Activated CD4-positive, alpha-beta memory T cell treated with anti-CD3 and anti-CD28 coated beads, Interleukin-2, amount 10 ng/mL, durations not matched to agents 7 days and 5 days (primary cell): ENCODE data around the gene PRPF18. TPM values are rescaled to one million over a fixed set of nuclear protein-coding genes. Genes with fewer than 3 reads are reported as not detected.

ENCODE experiments used
- CTCF ChIA-PET: fragments of 350-600 bp; sonication (Branson Sonifier 250); formaldehyde crosslinking; loops from one replicate; lab custom pipeline; 2021; ENCODE audit warnings: antibody characterized with exemption, inconsistent platforms; lab: Charles Lee
- POLR2A ChIA-PET: fragments of 350-600 bp; sonication (Branson Sonifier 250); formaldehyde crosslinking; loops from one replicate; lab custom pipeline; 2021; ENCODE audit warnings: antibody characterized with exemption; lab: Charles Lee
- DNase-seq: peaks from one replicate; pipeline ENCODE4 v3.0.0-alpha.2; 2020
- H3K27ac Mint-ChIP-seq: one replicate; pipeline ENCODE4 v1.8.0; 2021; ENCODE audit warnings: mild to moderate bottlenecking, mixed read lengths
- H3K27me3 Mint-ChIP-seq: one replicate; pipeline ENCODE4 v1.8.0; 2021; ENCODE audit warnings: mixed read lengths
- H3K36me3 Mint-ChIP-seq: one replicate; pipeline ENCODE4 v1.8.0; 2021; ENCODE audit warnings: low read depth, mixed read lengths
- H3K4me1 Mint-ChIP-seq: one replicate; pipeline ENCODE4 v1.8.0; 2021; ENCODE audit warnings: mixed read lengths
- H3K4me3 Mint-ChIP-seq: one replicate; pipeline ENCODE4 v1.8.0; 2021; ENCODE audit warnings: mild to moderate bottlenecking, mixed read lengths
- H3K9me3 Mint-ChIP-seq: one replicate; pipeline ENCODE4 v1.8.0; 2021; ENCODE audit warnings: mixed read lengths
- total RNA-seq, 2 experiments: library from RNA; stranded (reverse); gene quantifications; one replicate each; pipeline ENCODE4 v1.2.3, GENCODE V29; 2021

The PRPF18 gene
- total RNA-seq, 2 experiments from 2014 or later = 22.5 to 26.0 TPM

DNA sequence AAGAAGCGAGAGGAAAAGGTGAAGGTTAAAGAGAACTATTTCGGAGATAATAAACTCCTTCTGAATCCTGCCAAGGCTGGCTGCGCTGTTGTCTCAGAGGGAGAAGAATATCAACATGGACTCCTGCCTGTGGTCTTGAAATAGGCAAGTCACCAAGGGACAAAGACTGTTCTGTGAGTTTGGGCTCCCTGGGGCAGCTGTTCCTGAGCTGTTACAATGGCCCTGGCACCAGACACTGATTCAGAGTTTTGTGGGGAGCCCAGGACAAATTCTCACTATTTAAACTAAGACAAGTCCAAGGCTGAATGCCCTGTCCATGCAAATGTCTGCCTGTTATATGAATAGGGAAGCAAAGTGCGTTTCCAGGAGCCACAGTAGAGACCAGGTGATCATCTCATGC lies 81.4 kb downstream of the PRPF18 start:
- Mint-ChIP-seq H3K36me3 (no peaks in the 10 kb centered on the region), H3K4me1 (no peaks in the 10 kb centered on the region), H3K9me3 (no peaks in the 10 kb centered on the region), H3K4me3 (no peak overlapping the region), H3K27me3 (no peaks in the 10 kb centered on the region), H3K27ac (no peak overlapping the region)
- POLR2A ChIA-PET = no interaction called here
- no peak for DNase-seq
- CTCF ChIA-PET = interaction anchor here (0.8 kb wide), 1 partner anchor 8 kb away, joined by 4 read pairs; no protein-coding TSS in a partner anchor

DNA sequence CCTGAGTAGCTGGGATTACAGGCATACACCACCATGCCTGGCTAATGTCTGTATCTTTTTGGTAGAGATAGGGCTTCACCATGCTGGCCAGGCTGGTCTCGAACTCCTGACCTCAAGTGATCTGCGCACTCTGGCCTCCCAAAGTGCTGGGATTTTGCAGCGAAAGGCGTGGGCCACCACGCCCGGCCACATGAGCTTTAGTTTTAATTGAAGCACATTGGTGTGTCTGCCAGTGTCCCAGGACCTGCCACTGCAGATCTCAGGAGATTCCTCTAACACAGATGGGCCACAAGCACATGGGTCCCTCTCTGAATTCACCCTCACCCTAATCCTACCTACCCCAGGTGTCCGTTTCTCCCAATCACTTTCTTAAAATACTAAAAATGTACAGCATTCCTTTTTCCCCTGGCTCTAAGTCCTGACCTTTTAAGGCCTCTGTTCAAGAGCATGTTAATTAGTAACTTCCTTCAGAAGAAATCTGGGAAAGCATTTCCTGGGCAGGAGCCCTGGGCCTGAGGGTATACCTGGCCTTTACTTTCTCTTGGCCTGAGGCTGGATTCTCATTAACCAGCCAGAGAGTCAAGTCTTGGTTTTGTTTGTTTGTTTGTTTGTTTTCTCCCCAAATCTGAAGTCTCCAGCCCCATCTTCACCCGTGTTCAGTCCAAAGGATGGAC lies 82.6 kb downstream of the PRPF18 start:
- POLR2A ChIA-PET = no interaction called here
- no peaks in the 10 kb centered on the region for H3K36me3 Mint-ChIP-seq
- no peak for DNase-seq
- H3K27me3 Mint-ChIP-seq = no peaks in the 10 kb centered on the region
- CTCF ChIA-PET = interaction anchor here (0.8 kb wide), 1 partner anchor 10 kb away, joined by 4 read pairs; no protein-coding TSS in a partner anchor
- no peaks in the 10 kb centered on the region for H3K4me1 Mint-ChIP-seq
- H3K4me3 Mint-ChIP-seq = no peak overlapping the region
- no peaks in the 10 kb centered on the region for H3K9me3 Mint-ChIP-seq
- no peak overlapping the region for H3K27ac Mint-ChIP-seq

DNA sequence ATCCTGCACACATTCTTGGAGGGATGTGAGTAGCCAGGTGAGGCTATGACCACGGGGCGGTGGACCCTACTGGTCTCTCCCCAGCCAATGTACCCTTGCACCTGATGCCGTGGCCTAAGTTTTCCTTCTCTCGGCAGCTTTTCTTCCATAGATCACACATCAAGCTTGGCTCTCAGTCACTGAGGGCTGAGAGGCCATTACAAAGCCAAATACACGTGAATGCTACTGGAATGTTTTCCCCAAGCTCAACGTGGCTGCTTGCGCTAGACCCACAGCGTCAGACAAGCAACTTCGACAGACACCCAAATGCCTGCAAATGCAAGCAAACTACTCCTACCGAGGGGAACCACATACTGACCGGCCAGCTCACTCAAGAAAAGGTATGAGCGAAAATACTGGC lies 83.1 kb downstream of the PRPF18 start:
- H3K4me3 Mint-ChIP-seq = no peak overlapping the region
- H3K27ac Mint-ChIP-seq = no peak overlapping the region
- no peaks in the 10 kb centered on the region for H3K9me3 Mint-ChIP-seq
- DNase-seq = no peak
- H3K27me3 Mint-ChIP-seq = no peaks in the 10 kb centered on the region
- ChIA-PET CTCF (no interaction called here), POLR2A (no interaction called here)
- no peaks in the 10 kb centered on the region for H3K36me3 Mint-ChIP-seq
- no peaks in the 10 kb centered on the region for H3K4me1 Mint-ChIP-seq

DNA sequence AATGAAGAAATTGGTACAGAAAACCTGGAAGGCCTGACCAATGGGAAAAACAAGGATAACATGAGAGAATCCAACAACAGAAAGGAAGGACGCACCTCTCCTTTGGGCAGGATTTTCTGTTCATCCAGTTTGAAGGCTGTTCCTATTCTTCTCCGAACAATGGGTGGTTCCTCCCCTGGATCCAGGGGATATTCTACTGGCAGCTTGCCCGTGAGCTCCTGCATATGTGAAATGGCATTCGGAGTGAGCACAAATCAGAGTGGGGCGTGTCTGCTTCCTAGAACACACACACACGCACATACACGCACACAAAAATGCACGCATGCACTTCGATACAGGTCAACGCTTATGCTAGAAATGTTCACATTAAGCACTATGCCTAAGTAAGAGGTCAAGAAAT lies 83.5 kb downstream of the PRPF18 start:
- CTCF ChIA-PET = no interaction called here
- no peak overlapping the region for H3K27ac Mint-ChIP-seq
- DNase-seq = no peak
- no peaks in the 10 kb centered on the region for H3K27me3 Mint-ChIP-seq
- POLR2A ChIA-PET = no interaction called here
- H3K9me3 Mint-ChIP-seq = no peaks in the 10 kb centered on the region
- no peaks in the 10 kb centered on the region for H3K36me3 Mint-ChIP-seq
- H3K4me1 Mint-ChIP-seq = no peaks in the 10 kb centered on the region
- H3K4me3 Mint-ChIP-seq = no peak overlapping the region

DNA sequence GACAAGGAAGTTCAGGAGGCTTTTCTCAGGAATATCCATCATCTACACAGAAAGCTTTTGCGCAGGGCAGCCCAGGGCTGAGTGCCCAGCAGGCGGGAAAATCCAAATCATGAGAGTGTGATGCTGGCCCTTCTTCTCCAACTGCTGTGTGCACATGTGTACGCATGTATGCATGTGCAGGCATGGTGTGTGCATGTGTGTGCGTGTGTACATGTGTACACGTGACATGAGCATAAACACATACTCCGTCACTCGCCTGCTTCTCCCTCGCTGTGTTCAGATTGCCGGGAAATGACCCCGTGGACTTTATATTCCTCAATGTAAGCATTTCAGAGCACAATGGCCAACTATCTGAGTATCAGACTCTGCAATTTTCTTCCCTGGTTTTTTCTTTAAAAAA lies 85.1 kb downstream of the PRPF18 start:
- no peaks in the 10 kb centered on the region for H3K9me3 Mint-ChIP-seq
- peaks cover under 1% of the 10 kb centered on the region for H3K27me3 Mint-ChIP-seq
- CTCF ChIA-PET = no interaction called here
- H3K36me3 Mint-ChIP-seq = no peaks in the 10 kb centered on the region
- H3K4me1 Mint-ChIP-seq = no peaks in the 10 kb centered on the region
- no peak for DNase-seq
- POLR2A ChIA-PET = no interaction called here
- H3K27ac Mint-ChIP-seq = no peak overlapping the region
- H3K4me3 Mint-ChIP-seq = no peak overlapping the region

DNA sequence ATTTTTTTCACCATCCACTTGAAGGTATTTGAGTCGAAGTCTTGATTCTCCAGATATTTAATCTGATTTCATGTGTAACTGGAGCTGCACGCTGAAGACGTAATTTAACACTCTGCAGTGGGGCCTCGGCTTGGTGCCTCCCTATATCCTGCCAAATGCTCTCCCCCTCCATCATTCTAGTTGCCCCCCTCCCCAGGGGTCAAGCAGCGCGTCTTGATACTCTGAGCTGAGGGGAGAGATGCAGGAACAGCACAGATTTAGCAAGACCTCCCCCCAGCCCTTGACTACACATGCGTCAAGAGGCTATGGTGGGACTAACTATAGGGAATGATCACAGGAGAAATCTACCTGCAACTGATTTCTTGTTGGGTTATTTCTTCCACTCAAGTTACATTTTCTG lies 85.8 kb downstream of the PRPF18 start:
- Mint-ChIP-seq H3K27ac (no peak overlapping the region), H3K27me3 (peaks cover 4% of the 10 kb centered on the region), H3K9me3 (no peaks in the 10 kb centered on the region), H3K36me3 (no peaks in the 10 kb centered on the region), H3K4me3 (no peak overlapping the region), H3K4me1 (no peaks in the 10 kb centered on the region)
- POLR2A ChIA-PET = no interaction called here
- DNase-seq = no peak
- CTCF ChIA-PET = no interaction called here

DNA sequence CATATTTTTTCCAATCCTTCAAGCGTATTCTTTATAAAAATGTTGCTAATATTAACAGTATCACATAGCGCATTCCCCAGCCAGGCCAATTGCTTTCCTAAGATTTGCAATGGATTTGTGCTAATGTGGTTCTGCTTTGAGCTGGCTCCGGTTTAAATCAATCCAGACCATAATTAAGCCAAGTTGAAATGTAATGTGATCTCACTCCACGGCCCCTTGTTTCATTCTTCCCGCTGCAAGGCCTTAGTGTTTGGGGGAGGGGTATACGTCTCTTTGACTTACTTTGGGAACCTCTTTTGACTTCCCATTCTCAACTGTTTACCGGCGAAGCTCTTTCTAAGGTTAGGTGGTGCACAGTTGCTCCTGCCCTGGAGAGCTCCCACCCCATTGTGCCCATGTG lies 86.4 kb downstream of the PRPF18 start:
- no peaks in the 10 kb centered on the region for H3K36me3 Mint-ChIP-seq
- CTCF ChIA-PET = no interaction called here
- peaks cover 4% of the 10 kb centered on the region for H3K27me3 Mint-ChIP-seq
- H3K4me1 Mint-ChIP-seq = no peaks in the 10 kb centered on the region
- no peak overlapping the region for H3K27ac Mint-ChIP-seq
- H3K4me3 Mint-ChIP-seq = no peak overlapping the region
- H3K9me3 Mint-ChIP-seq = no peaks in the 10 kb centered on the region
- POLR2A ChIA-PET = no interaction called here
- no peak for DNase-seq

DNA sequence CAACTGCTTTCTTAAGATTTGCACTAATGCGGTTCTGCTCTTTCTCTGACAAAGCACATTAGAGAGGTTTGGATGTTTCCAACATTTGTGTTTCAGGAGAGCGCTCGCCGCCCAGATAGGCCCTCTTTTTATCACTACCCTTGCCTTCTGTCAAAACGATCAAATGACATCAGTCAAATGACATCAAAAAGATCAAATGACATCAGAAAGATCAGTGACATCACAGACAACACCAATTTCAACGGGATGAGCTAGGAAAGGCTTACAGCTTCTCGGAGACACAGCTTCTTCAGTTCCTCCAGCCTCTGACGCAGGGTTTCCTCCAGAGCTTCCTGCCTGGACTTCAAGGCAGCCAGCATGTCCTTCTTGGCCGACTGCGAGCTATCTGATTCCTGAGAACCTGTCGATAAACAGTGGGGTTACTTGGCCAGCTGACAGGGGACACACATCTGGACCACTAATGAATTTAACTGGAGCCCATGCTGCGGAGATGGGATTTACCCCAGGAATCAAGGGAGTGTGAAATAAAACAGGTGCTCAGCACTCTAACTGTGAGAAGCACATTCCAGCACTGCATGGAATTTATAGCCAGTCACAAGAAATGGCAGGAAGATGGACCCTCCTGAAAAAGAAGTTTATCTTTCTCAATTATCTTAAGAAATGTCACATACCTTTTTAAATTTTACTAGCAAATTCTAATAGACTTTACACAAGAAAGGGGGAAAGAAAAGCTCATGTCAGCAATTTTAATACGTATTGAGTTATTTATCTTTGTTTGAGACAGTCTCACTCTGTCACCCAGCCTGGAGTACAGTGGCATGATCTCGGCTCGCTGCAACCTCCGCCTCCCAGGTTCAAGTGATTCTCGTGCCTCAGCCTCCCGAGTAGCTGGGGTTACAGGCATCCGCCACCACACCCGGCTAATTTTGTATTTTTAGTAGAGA lies 88.2 kb downstream of the PRPF18 start:
- H3K27ac Mint-ChIP-seq = no peak overlapping the region
- H3K9me3 Mint-ChIP-seq = no peaks in the 10 kb centered on the region
- peaks cover 4% of the 10 kb centered on the region for H3K27me3 Mint-ChIP-seq
- CTCF ChIA-PET = no interaction called here
- H3K36me3 Mint-ChIP-seq = no peaks in the 10 kb centered on the region
- H3K4me3 Mint-ChIP-seq = no peak overlapping the region
- no peaks in the 10 kb centered on the region for H3K4me1 Mint-ChIP-seq
- POLR2A ChIA-PET = no interaction called here
- no peak for DNase-seq

DNA sequence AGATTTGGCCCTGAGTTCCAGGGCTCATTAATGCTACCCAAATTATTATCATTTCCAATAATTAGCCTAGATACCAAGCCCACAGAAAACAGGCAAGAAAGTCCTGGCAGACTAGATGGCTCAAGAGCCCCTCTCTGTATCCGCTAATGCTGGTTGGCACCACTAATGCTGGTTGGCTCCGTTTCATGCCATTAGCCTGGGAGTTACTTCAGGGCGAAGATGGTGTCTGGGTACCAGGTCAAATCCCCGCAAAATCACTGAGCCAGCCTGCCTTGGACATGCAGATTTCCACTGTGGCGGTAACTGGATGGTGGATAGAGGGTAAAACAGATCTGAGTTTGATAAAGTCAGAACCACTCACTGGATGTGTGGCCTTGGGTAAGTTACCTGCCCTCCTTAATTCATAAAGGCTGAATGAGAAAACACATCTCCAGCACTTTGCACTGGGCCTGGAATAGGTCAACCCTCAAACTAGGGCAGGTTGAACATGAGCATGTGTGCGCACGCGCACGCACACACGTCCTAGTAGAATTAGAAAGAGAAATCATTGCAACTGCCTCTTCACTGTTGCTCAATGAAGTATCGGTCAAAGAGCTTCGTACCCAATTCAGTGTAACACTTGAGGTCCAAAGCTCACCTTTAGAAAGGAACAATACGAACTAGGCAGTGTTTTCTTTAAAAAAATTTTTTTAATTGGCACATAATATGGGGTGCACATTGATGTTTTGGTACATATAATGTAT lies 91.5 kb downstream of the PRPF18 start:
- ChIA-PET POLR2A (no interaction called here), CTCF (interaction anchor here (1.2 kb wide), 1 partner anchor 19 kb away, joined by 3 read pairs; no protein-coding TSS in a partner anchor)
- H3K27ac Mint-ChIP-seq = no peak overlapping the region
- no peak for DNase-seq
- no peaks in the 10 kb centered on the region for H3K4me1 Mint-ChIP-seq
- H3K4me3 Mint-ChIP-seq = no peak overlapping the region
- peaks cover 7% of the 10 kb centered on the region for H3K27me3 Mint-ChIP-seq
- no peaks in the 10 kb centered on the region for H3K36me3 Mint-ChIP-seq
- H3K9me3 Mint-ChIP-seq = no peaks in the 10 kb centered on the region

Other genes starting within 250 kb of the PRPF18 start
- 10 to 100 TPM; 50.9 to 53.6 TPM for gene SEPHS1, start 238.7 kb upstream of the PRPF18 start, total RNA-seq
- gene BEND7, start 58.0 kb upstream of the PRPF18 start, total RNA-seq = not detected